Thyroid gland (tissue), 4 donors: Measurements from ENCODE around the gene CFAP299.

Source experiments
- POLR2A ChIP-seq, 2 donors: fragments of 450-650 bp; IDR thresholded peaks; one replicate each; pipeline ENCODE4 v1.6.1; 2017; ENCODE audit warnings: antibody characterized with exemption in 2 of 2, mild to moderate bottlenecking in 2 of 2, moderate library complexity in 1 of 2
- TF ChIP-seq, protein P1 (sequence below), 6 experiments: fragments of 200-600 bp in 3 of 6; fragments of 450-650 bp in 3 of 6; sonication (generic) in 3 of 6; IDR thresholded peaks; one replicate each; pipeline ENCODE4 v1.5.1; 2016 to 2019; ENCODE audit warnings: antibody characterized with exemption in 6 of 6, mild to moderate bottlenecking in 2 of 6, inconsistent platforms in 1 of 6, moderate library complexity in 1 of 6

DNA sequence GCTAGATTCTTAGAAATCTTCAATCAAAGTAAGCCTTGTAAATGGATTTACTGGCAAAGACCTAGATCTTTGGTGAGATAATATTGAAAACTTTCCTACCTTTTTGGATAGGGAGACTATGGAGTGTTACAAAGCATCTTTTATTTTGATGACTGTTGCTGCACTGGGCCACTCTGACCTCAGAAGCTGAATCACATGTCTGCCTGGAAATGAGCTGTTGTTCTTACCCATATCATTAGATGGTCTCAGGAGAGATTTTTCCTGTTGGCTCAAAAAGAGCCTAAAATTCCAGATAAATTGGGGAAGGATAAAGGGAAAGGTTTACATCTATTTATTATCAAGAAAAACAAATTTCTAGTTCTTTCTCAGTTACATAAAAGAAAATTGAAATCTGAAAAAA, 567.5 kb downstream of the CFAP299 start:
- TF ChIP-seq POLR2A (IDR thresholded peaks at IDR 0.05), result no peak
- TF ChIP-seq, protein P1, sequence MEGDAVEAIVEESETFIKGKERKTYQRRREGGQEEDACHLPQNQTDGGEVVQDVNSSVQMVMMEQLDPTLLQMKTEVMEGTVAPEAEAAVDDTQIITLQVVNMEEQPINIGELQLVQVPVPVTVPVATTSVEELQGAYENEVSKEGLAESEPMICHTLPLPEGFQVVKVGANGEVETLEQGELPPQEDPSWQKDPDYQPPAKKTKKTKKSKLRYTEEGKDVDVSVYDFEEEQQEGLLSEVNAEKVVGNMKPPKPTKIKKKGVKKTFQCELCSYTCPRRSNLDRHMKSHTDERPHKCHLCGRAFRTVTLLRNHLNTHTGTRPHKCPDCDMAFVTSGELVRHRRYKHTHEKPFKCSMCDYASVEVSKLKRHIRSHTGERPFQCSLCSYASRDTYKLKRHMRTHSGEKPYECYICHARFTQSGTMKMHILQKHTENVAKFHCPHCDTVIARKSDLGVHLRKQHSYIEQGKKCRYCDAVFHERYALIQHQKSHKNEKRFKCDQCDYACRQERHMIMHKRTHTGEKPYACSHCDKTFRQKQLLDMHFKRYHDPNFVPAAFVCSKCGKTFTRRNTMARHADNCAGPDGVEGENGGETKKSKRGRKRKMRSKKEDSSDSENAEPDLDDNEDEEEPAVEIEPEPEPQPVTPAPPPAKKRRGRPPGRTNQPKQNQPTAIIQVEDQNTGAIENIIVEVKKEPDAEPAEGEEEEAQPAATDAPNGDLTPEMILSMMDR (IDR thresholded peaks at IDR 0.05), result no peak
